SK-N-SH (cell line): Measurements from ENCODE around the gene SNX33. TPM values are rescaled to one million over a fixed set of nuclear protein-coding genes. Genes with fewer than 3 reads are reported as not detected.
A peak's percentile ranks its signal among the peaks of the same experiment; 100 is the strongest.

ENCODE experiments used
- CTCF ChIA-PET: fragments of 300-600, 350-600 bp; formaldehyde crosslinking; extraction: SDS; loops from one replicate; lab custom pipeline; 2021; lab: Yijun Ruan, JAX
- POLR2A ChIA-PET: fragments of 350-600 bp; sonication (Branson Sonifier 250); formaldehyde crosslinking; extraction: SDS; loops from one replicate; lab custom pipeline; 2020; ENCODE audit warnings: antibody characterized with exemption, inconsistent platforms; lab: Yijun Ruan, JAX
- DNase-seq: peaks from one replicate; pipeline ENCODE4 v3.0.0; 2012
- H2AFZ ChIP-seq: fragments of 200-600 bp; sonication (generic); 2 replicates; pipeline ENCODE4 v1.8.1; 2016; ENCODE audit warnings: antibody characterized with exemption, mild to moderate bottlenecking, low read depth
- H3F3A ChIP-seq: fragments of 200-600 bp; sonication (generic); replicated peaks from 2 replicates; pipeline ENCODE3; 2016; ENCODE audit warnings: antibody characterized with exemption, mild to moderate bottlenecking; ENCODE audit not compliant: insufficient read depth
- H3K27ac ChIP-seq, 2 experiments: fragments of 200-500 bp in 1 of 2; fragments of 200-600 bp in 1 of 2; sonication (Bioruptor generic) in 1 of 2; sonication (generic), shearing (Covaris generic) in 1 of 2; 2 replicates each; pipeline versions ENCODE4 v1.5.1 to v1.6.1; 2014 to 2016; ENCODE audit warnings: low read depth in 2 of 2, inconsistent platforms in 1 of 2, low read length in 1 of 2, mild to moderate bottlenecking in 1 of 2, mixed read lengths in 1 of 2
- H3K27me3 ChIP-seq: fragments of 200-600 bp; sonication (generic), shearing (Covaris generic); 2 replicates; pipeline ENCODE4 v1.6.1; 2016; ENCODE audit warnings: mixed run types; ENCODE audit not compliant: insufficient read depth
- H3K36me3 ChIP-seq, 2 experiments: fragments of 200-500 bp in 1 of 2; fragments of 200-600 bp in 1 of 2; sonication (Bioruptor generic) in 1 of 2; sonication (generic) in 1 of 2; replicated peaks in 1 of 2; 2 replicates each; pipeline versions ENCODE3 to v1.5.1; 2014 to 2016; ENCODE audit warnings: low read length in 1 of 2, mild to moderate bottlenecking in 1 of 2; ENCODE audit not compliant: insufficient read depth in 2 of 2, control insufficient read depth in 1 of 2
- H3K4me1 ChIP-seq, 2 experiments: fragments of 200-500 bp in 1 of 2; fragments of 200-600 bp in 1 of 2; sonication (Bioruptor generic) in 1 of 2; sonication (generic), shearing (Covaris generic) in 1 of 2; 2 replicates each; pipeline versions ENCODE4 v1.5.1 to v1.6.1; 2014 to 2016; ENCODE audit warnings: low read depth in 1 of 2, low read length in 1 of 2, mixed run types in 1 of 2; ENCODE audit not compliant: insufficient read depth in 2 of 2, control insufficient read depth in 1 of 2
- H3K4me2 ChIP-seq: fragments of 200-600 bp; sonication (generic), shearing (Covaris generic); 2 replicates; pipeline ENCODE4 v1.6.1; 2017; ENCODE audit warnings: mixed run types
- H3K4me3 ChIP-seq, 2 experiments: fragments of 200-500 bp in 1 of 2; fragments of 200-600 bp in 1 of 2; sonication (Bioruptor generic) in 1 of 2; sonication (generic), shearing (Covaris generic) in 1 of 2; 2 replicates each; pipeline versions ENCODE4 v1.5.1 to v1.8.1; 2014 to 2016; ENCODE audit warnings: low read depth in 2 of 2, inconsistent platforms in 1 of 2, low read length in 1 of 2, mild to moderate bottlenecking in 1 of 2, mixed read lengths in 1 of 2, moderate library complexity in 1 of 2
- H3K79me2 ChIP-seq: fragments of 200-600 bp; sonication (generic); 2 replicates; pipeline ENCODE4 v1.8.1; 2017; ENCODE audit warnings: mild to moderate bottlenecking; ENCODE audit not compliant: insufficient read depth
- H3K9ac ChIP-seq: fragments of 200-600 bp; sonication (generic); 2 replicates; pipeline ENCODE4 v1.6.1; 2017; ENCODE audit warnings: mixed run types
- H3K9me2 ChIP-seq: fragments of 200-600 bp; sonication (generic); 2 replicates; pipeline ENCODE4 v1.6.1; 2017; ENCODE audit warnings: mixed run types
- H3K9me3 ChIP-seq: fragments of 200-600 bp; sonication (generic); 2 replicates; pipeline ENCODE4 v1.6.1; 2017; ENCODE audit warnings: mixed run types, mild to moderate bottlenecking, moderate library complexity
- H4K20me1 ChIP-seq: fragments of 200-600 bp; sonication (generic); 2 replicates; pipeline ENCODE4 v1.6.1; 2017; ENCODE audit warnings: mild to moderate bottlenecking, mixed run types; ENCODE audit not compliant: insufficient read depth
- EP300 ChIP-seq, 2 experiments: IDR thresholded peaks; 2 replicates each; pipeline versions ENCODE4 v1.4.0 to v1.6.1; 2012; ENCODE audit warnings: borderline replicate concordance in 1 of 2, low read depth in 1 of 2, low read length in 1 of 2
- EZH2phosphoT487 ChIP-seq: fragments of 200-600 bp; sonication (generic); IDR thresholded peaks from 2 replicates; pipeline ENCODE4 v1.6.1; 2017; ENCODE audit warnings: low read depth, mixed run types, mild to moderate bottlenecking, antibody characterized with exemption, moderate library complexity, borderline replicate concordance
- FOXJ3 ChIP-seq: sonication (generic); formaldehyde crosslinking; IDR thresholded peaks from 2 replicates; pipeline ENCODE4 v1.5.1; 2020; ENCODE audit warnings: mild to moderate bottlenecking, missing genetic modification reagents
- GABPA ChIP-seq: IDR thresholded peaks from 2 replicates; pipeline ENCODE4 v1.4.0; 2012; ENCODE audit warnings: low read depth, mild to moderate bottlenecking
- GATA2 ChIP-seq: sonication (generic); formaldehyde crosslinking; IDR thresholded peaks from 2 replicates; pipeline ENCODE4 v1.5.0; 2020; ENCODE audit warnings: mild to moderate bottlenecking, missing genetic modification reagents
- MEF2A ChIP-seq: IDR thresholded peaks from 2 replicates; pipeline ENCODE4 v1.4.0; 2012; ENCODE audit warnings: low read depth, borderline replicate concordance
- NRF1 ChIP-seq: IDR thresholded peaks from 2 replicates; pipeline ENCODE4 v1.6.1; 2012; ENCODE audit warnings: low read depth, mild to moderate bottlenecking, low read length
- RAD21 ChIP-seq: IDR thresholded peaks from 2 replicates; pipeline ENCODE4 v1.6.1; 2012; ENCODE audit warnings: mild to moderate bottlenecking, low read length
- RCOR1 ChIP-seq: fragments of 150-350 bp; IDR thresholded peaks from 2 replicates; pipeline ENCODE4 v1.6.1; 2017; ENCODE audit warnings: antibody characterized with exemption, low read length
- RXRA ChIP-seq: IDR thresholded peaks from 2 replicates; pipeline ENCODE4 v1.4.0; 2012; ENCODE audit warnings: low read depth, mild to moderate bottlenecking, borderline replicate concordance
- SIN3A ChIP-seq: IDR thresholded peaks from 2 replicates; pipeline ENCODE4 v1.6.1; 2012; ENCODE audit warnings: low read depth, mild to moderate bottlenecking, low read length, moderate library complexity, borderline replicate concordance
- TAF1 ChIP-seq: IDR thresholded peaks from 2 replicates; pipeline ENCODE4 v1.6.1; 2012; ENCODE audit warnings: low read depth, mild to moderate bottlenecking, low read length, moderate library complexity, borderline replicate concordance
- TEAD4 ChIP-seq: IDR thresholded peaks from 2 replicates; pipeline ENCODE4 v1.4.0; 2012; ENCODE audit warnings: mild to moderate bottlenecking, borderline replicate concordance; ENCODE audit not compliant: insufficient read depth
- WGBS: methylation state at CpG from one replicate; pipeline ENCODE4 v1.1.6; 2017; ENCODE audit warnings: low lambda C conversion rate; 5-methylcytosine and 5-hydroxymethylcytosine counted together
- polyA plus RNA-seq, 3 experiments: library from polyadenylated mRNA; depleted of rRNA; stranded (reverse); fragments of >200 nt; gene quantifications; 2 replicates each; pipeline ENCODE4 v1.2.3, GENCODE V29; 2012
- TF ChIP-seq, protein P1 (sequence below): IDR thresholded peaks from 2 replicates; pipeline ENCODE4 v1.4.0; 2012; ENCODE audit warnings: low read depth
- TF ChIP-seq, protein P2 (sequence below): fragments of 200-600 bp; sonication (generic); IDR thresholded peaks from 2 replicates; pipeline ENCODE4 v1.6.1; 2017; ENCODE audit warnings: antibody characterized with exemption, mild to moderate bottlenecking, moderate library complexity
- TF ChIP-seq, protein P3 (sequence below): fragments of 150-350 bp; IDR thresholded peaks from 2 replicates; pipeline ENCODE4 v1.6.1; 2016; ENCODE audit warnings: mild to moderate bottlenecking, low read depth, low read length
- TF ChIP-seq, protein P4 (sequence below): IDR thresholded peaks from 2 replicates; pipeline ENCODE4 v1.4.0; 2012; ENCODE audit warnings: low read depth, borderline replicate concordance
- TF ChIP-seq, protein P5 (sequence below): IDR thresholded peaks from 2 replicates; pipeline ENCODE4 v1.6.1; 2012; ENCODE audit warnings: mild to moderate bottlenecking, low read depth, low read length, moderate library complexity
- TF ChIP-seq, protein P6 (sequence below): fragments of 150-350 bp; IDR thresholded peaks from 2 replicates; pipeline ENCODE4 v1.6.1; 2017; ENCODE audit warnings: antibody characterized with exemption, low read length, low read depth, borderline replicate concordance

SNX33 gene
- polyA plus RNA-seq, 1 of the 3 experiments (the other 2 are of a cell fraction): 7.7 TPM

DNA sequence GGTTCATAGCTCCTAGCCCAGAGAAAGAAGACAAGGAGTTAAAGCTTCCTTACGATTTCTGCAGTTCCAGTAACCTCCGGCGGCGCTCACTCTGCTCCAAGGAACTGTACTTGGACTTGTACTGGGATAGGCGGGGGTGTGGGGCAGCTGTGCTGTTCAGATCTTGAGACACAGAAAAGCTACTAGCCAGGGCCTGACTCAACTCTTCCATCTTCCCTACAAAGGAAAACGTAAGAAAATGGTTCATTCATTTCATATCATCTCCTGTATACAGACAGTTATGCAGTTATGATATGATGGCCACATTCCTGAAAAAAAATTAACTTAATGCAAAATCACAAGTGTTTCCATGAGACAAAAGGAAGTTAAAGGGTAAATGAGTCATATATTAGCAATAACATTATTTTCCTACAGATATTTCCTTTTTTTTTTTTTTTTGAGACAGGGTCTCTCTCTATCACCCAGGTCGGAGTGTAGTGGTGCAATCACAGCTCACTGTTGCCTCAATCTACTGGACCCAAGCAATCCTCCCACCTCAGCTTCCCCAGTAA lies 26.8 kb upstream of the SNX33 start:
- CTCF ChIA-PET: interaction anchor here (0.8 to 1.3 kb wide), 3 partner anchors 14 to 52 kb away, joined by 3 to 5 read pairs (median 4); no protein-coding TSS in a partner anchor
- Histone ChIP-seq H3F3A (peaks cover 37% of the 10 kb centered on the region), H3K79me2 (peaks cover 30% of the 10 kb centered on the region), H3K27ac (peak overlapping the region; percentile 53 to 87), H2AFZ (peak overlapping the region; percentile 73), H3K4me3 (0 out of 4 replicates have a peak overlapping the region, but pooled peaks of 1 of the 2 experiments have one; percentile 9), H4K20me1 (no peaks in the 10 kb centered on the region), H3K27me3 (no peaks in the 10 kb centered on the region), H3K4me2 (peak overlapping the region; percentile 65), H3K36me3 (peaks cover 18 to 32% of the 10 kb centered on the region in 2 experiments), H3K4me1 (peaks cover 0 to 15% of the 10 kb centered on the region in 2 experiments; a peak in 3 of 4 replicates), H3K9ac (peak overlapping the region; percentile 59; the same call in 1 of the 2 replicates), H3K9me2 (no peaks in the 10 kb centered on the region), H3K9me3 (no peaks in the 10 kb centered on the region)
- POLR2A ChIA-PET: no interaction called here
- TF ChIP-seq TEAD4 (no peak), GABPA (no peak), TAF1 (no peak), GATA2 (CRISPR knock-in tag) (no peak), EZH2phosphoT487 (no peak), RCOR1 (no peak), SIN3A (peak; percentile 21; the same call in 1 of the 2 replicates), EP300 (IDR thresholded peaks at IDR 0.05; ENCODE audit: borderline replicate concordance in 1 of 2, low read depth in 1 of 2, low read length in 1 of 2) (no peak), FOXJ3 (CRISPR knock-in tag) (no peak), NRF1 (no peak), MEF2A (no peak), RAD21 (no peak), RXRA (no peak)
- TF ChIP-seq, protein P1, sequence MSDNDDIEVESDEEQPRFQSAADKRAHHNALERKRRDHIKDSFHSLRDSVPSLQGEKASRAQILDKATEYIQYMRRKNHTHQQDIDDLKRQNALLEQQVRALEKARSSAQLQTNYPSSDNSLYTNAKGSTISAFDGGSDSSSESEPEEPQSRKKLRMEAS: 0 out of 2 replicates have a peak, but pooled peaks have one; percentile 29
- TF ChIP-seq, protein P2, sequence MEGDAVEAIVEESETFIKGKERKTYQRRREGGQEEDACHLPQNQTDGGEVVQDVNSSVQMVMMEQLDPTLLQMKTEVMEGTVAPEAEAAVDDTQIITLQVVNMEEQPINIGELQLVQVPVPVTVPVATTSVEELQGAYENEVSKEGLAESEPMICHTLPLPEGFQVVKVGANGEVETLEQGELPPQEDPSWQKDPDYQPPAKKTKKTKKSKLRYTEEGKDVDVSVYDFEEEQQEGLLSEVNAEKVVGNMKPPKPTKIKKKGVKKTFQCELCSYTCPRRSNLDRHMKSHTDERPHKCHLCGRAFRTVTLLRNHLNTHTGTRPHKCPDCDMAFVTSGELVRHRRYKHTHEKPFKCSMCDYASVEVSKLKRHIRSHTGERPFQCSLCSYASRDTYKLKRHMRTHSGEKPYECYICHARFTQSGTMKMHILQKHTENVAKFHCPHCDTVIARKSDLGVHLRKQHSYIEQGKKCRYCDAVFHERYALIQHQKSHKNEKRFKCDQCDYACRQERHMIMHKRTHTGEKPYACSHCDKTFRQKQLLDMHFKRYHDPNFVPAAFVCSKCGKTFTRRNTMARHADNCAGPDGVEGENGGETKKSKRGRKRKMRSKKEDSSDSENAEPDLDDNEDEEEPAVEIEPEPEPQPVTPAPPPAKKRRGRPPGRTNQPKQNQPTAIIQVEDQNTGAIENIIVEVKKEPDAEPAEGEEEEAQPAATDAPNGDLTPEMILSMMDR: peak; percentile 37
- TF ChIP-seq, protein P3, sequence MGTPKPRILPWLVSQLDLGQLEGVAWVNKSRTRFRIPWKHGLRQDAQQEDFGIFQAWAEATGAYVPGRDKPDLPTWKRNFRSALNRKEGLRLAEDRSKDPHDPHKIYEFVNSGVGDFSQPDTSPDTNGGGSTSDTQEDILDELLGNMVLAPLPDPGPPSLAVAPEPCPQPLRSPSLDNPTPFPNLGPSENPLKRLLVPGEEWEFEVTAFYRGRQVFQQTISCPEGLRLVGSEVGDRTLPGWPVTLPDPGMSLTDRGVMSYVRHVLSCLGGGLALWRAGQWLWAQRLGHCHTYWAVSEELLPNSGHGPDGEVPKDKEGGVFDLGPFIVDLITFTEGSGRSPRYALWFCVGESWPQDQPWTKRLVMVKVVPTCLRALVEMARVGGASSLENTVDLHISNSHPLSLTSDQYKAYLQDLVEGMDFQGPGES: no peak
- TF ChIP-seq, protein P4, sequence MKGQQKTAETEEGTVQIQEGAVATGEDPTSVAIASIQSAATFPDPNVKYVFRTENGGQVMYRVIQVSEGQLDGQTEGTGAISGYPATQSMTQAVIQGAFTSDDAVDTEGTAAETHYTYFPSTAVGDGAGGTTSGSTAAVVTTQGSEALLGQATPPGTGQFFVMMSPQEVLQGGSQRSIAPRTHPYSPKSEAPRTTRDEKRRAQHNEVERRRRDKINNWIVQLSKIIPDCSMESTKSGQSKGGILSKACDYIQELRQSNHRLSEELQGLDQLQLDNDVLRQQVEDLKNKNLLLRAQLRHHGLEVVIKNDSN: no peak
- TF ChIP-seq, protein P5, sequence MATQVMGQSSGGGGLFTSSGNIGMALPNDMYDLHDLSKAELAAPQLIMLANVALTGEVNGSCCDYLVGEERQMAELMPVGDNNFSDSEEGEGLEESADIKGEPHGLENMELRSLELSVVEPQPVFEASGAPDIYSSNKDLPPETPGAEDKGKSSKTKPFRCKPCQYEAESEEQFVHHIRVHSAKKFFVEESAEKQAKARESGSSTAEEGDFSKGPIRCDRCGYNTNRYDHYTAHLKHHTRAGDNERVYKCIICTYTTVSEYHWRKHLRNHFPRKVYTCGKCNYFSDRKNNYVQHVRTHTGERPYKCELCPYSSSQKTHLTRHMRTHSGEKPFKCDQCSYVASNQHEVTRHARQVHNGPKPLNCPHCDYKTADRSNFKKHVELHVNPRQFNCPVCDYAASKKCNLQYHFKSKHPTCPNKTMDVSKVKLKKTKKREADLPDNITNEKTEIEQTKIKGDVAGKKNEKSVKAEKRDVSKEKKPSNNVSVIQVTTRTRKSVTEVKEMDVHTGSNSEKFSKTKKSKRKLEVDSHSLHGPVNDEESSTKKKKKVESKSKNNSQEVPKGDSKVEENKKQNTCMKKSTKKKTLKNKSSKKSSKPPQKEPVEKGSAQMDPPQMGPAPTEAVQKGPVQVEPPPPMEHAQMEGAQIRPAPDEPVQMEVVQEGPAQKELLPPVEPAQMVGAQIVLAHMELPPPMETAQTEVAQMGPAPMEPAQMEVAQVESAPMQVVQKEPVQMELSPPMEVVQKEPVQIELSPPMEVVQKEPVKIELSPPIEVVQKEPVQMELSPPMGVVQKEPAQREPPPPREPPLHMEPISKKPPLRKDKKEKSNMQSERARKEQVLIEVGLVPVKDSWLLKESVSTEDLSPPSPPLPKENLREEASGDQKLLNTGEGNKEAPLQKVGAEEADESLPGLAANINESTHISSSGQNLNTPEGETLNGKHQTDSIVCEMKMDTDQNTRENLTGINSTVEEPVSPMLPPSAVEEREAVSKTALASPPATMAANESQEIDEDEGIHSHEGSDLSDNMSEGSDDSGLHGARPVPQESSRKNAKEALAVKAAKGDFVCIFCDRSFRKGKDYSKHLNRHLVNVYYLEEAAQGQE: no peak
- TF ChIP-seq, protein P6, sequence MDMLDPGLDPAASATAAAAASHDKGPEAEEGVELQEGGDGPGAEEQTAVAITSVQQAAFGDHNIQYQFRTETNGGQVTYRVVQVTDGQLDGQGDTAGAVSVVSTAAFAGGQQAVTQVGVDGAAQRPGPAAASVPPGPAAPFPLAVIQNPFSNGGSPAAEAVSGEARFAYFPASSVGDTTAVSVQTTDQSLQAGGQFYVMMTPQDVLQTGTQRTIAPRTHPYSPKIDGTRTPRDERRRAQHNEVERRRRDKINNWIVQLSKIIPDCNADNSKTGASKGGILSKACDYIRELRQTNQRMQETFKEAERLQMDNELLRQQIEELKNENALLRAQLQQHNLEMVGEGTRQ: no peak
- 38% methylated on average over 7 of the region's 7 CpGs for WGBS
- no peak for DNase-seq
